Activated CD4-positive, alpha-beta T cell treated with anti-CD3 and anti-CD28 coated beads, Interleukin-2, Interleukin-4, amounts not matched to agents 100 ng/mL and 50 ng/mL, durations not matched to agents 16 hours and 8 hours (primary cell): ENCODE data around the gene H1-8.

Experiments
- DNase-seq: peaks from one replicate; pipeline ENCODE4 v3.0.0-alpha.2; 2020; ENCODE audit warnings: low spot score

Gene H1-8

GRCh38 chr3:129594409-129594808 lies 51.4 kb downstream of the H1-8 start:
- DNase-seq: no peak

- DNase-seq: no peak
Observed at GRCh38 chr3:129594907-129595390, 52.0 kb downstream of the H1-8 start.

- DNase-seq: no peak
Observed at GRCh38 chr3:129595544-129596193, 52.7 kb downstream of the H1-8 start.

GRCh38 chr3:129596194-129597086 lies 53.5 kb downstream of the H1-8 start:
- DNase-seq: no peak

- no peak for DNase-seq
Observed at GRCh38 chr3:129597087-129597999, 54.4 kb downstream of the H1-8 start.

GRCh38 chr3:129598000-129598381 lies 55.0 kb downstream of the H1-8 start:
- no peak for DNase-seq

GRCh38 chr3:129598484-129598883 lies 55.5 kb downstream of the H1-8 start:
- DNase-seq: no peak

GRCh38 chr3:129599073-129599472 lies 56.1 kb downstream of the H1-8 start:
- DNase-seq: no peak

GRCh38 chr3:129599607-129600006 lies 56.6 kb downstream of the H1-8 start:
- DNase-seq: no peak

- DNase-seq: no peak
Observed at GRCh38 chr3:129600348-129600747, 57.4 kb downstream of the H1-8 start.
